ENCODE data around the gene CCDC33. TPM values are rescaled to one million over a fixed set of nuclear protein-coding genes. Genes with fewer than 3 reads are reported as not detected.

CCDC33 gene
- total and polyA plus RNA-seq, 10 of the 15 experiments (the other 5 are each of a cell fraction or from before 2014, with no cell fraction given): 0.57 to 5.8 (median 4.3) TPM

GRCh38 chr15:74382004-74382816 lies 146.1 kb downstream of the CCDC33 start (continued):
- TF ChIP-seq GATAD2B (conservative IDR thresholded peaks at IDR 0.05; ENCODE audit: low read depth) (no peak; the same call in 1 of the 2 replicates), TCF12 (IDR thresholded peaks at IDR 0.05; ENCODE audit: low read depth, low read length) (0 out of 2 replicates have a peak, but pooled peaks have one; percentile 16), KAT2A (conservative IDR thresholded peaks at IDR 0.05; ENCODE audit: control insufficient read depth, low read depth, low read length) (no peak), ZNF207 (IDR thresholded peaks at IDR 0.05; ENCODE audit: borderline replicate concordance) (peak; percentile 81; the same call in 1 of the 2 replicates), HDAC2 (IDR thresholded peaks at IDR 0.05) (no peak), NRF1 (conservative IDR thresholded peaks at IDR 0.05; ENCODE audit: low read depth, low read length) (no peak), BCL11A (IDR thresholded peaks at IDR 0.05; ENCODE audit: low read depth, low read length) (no peak), PRDM15 (CRISPR knock-in tag; IDR thresholded peaks at IDR 0.05) (no peak), SREBF1 (IDR thresholded peaks at IDR 0.05; ENCODE audit: low read length) (no peak), HCFC1 (IDR thresholded peaks at IDR 0.05; ENCODE audit: low read length) (no peak), NFIC (IDR thresholded peaks at IDR 0.05; ENCODE audit: low read depth, low read length) (no peak)
- TF ChIP-seq, protein P1, sequence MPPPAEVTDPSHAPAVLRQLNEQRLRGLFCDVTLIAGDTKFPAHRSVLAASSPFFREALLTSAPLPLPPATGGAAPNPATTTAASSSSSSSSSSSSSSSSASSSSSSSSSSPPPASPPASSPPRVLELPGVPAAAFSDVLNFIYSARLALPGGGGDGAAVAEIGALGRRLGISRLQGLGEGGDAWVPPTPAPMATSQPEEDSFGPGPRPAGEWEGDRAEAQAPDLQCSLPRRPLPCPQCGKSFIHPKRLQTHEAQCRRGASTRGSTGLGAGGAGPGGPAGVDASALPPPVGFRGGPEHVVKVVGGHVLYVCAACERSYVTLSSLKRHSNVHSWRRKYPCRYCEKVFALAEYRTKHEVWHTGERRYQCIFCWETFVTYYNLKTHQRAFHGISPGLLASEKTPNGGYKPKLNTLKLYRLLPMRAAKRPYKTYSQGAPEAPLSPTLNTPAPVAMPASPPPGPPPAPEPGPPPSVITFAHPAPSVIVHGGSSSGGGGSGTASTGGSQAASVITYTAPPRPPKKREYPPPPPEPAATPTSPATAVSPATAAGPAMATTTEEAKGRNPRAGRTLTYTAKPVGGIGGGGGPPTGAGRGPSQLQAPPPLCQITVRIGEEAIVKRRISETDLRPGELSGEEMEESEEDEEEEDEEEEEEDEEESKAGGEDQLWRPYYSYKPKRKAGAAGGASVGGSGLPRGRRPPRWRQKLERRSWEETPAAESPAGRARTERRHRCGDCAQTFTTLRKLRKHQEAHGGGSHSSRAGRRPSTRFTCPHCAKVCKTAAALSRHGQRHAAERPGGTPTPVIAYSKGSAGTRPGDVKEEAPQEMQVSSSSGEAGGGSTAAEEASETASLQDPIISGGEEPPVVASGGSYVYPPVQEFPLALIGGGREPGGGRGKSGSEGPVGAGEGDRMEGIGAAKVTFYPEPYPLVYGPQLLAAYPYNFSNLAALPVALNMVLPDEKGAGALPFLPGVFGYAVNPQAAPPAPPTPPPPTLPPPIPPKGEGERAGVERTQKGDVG (CRISPR knock-in tag; IDR thresholded peaks at IDR 0.05): no peak
- TF ChIP-seq, protein P2, sequence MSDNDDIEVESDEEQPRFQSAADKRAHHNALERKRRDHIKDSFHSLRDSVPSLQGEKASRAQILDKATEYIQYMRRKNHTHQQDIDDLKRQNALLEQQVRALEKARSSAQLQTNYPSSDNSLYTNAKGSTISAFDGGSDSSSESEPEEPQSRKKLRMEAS (IDR thresholded peaks at IDR 0.05; ENCODE audit: low read depth, low read length): no peak
- TF ChIP-seq, protein P3, sequence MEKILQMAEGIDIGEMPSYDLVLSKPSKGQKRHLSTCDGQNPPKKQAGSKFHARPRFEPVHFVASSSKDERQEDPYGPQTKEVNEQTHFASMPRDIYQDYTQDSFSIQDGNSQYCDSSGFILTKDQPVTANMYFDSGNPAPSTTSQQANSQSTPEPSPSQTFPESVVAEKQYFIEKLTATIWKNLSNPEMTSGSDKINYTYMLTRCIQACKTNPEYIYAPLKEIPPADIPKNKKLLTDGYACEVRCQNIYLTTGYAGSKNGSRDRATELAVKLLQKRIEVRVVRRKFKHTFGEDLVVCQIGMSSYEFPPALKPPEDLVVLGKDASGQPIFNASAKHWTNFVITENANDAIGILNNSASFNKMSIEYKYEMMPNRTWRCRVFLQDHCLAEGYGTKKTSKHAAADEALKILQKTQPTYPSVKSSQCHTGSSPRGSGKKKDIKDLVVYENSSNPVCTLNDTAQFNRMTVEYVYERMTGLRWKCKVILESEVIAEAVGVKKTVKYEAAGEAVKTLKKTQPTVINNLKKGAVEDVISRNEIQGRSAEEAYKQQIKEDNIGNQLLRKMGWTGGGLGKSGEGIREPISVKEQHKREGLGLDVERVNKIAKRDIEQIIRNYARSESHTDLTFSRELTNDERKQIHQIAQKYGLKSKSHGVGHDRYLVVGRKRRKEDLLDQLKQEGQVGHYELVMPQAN (conservative IDR thresholded peaks at IDR 0.05): peak; percentile 67
- TF ChIP-seq, protein P4, sequence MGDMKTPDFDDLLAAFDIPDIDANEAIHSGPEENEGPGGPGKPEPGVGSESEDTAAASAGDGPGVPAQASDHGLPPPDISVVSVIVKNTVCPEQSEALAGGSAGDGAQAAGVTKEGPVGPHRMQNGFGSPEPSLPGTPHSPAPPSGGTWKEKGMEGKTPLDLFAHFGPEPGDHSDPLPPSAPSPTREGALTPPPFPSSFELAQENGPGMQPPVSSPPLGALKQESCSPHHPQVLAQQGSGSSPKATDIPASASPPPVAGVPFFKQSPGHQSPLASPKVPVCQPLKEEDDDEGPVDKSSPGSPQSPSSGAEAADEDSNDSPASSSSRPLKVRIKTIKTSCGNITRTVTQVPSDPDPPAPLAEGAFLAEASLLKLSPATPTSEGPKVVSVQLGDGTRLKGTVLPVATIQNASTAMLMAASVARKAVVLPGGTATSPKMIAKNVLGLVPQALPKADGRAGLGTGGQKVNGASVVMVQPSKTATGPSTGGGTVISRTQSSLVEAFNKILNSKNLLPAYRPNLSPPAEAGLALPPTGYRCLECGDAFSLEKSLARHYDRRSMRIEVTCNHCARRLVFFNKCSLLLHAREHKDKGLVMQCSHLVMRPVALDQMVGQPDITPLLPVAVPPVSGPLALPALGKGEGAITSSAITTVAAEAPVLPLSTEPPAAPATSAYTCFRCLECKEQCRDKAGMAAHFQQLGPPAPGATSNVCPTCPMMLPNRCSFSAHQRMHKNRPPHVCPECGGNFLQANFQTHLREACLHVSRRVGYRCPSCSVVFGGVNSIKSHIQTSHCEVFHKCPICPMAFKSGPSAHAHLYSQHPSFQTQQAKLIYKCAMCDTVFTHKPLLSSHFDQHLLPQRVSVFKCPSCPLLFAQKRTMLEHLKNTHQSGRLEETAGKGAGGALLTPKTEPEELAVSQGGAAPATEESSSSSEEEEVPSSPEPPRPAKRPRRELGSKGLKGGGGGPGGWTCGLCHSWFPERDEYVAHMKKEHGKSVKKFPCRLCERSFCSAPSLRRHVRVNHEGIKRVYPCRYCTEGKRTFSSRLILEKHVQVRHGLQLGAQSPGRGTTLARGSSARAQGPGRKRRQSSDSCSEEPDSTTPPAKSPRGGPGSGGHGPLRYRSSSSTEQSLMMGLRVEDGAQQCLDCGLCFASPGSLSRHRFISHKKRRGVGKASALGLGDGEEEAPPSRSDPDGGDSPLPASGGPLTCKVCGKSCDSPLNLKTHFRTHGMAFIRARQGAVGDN (IDR thresholded peaks at IDR 0.05): peak; percentile 70; the same call in 1 of the 2 replicates

Data from GM12878 (cell line).